Activated T-cell treated with anti-CD3 and anti-CD28 coated beads for 1 hour (primary cell): Measurements from ENCODE around the gene HYI.
A peak's percentile ranks its signal among the peaks of the same experiment; 100 is the strongest.
"Not testable (repeated sequence)": the region's sequence is repeated elsewhere in the genome, so short reads cannot be mapped to it uniquely, and the experiment has no call there.

Experiments used
- DNase-seq: peaks from one replicate; pipeline ENCODE4 v3.0.0-alpha.2; 2020; ENCODE audit warnings: low read depth

HYI gene

GRCh38 chr1:43464681-43465504, 11.2 kb upstream of the HYI start:
- no peak for DNase-seq

DNA sequence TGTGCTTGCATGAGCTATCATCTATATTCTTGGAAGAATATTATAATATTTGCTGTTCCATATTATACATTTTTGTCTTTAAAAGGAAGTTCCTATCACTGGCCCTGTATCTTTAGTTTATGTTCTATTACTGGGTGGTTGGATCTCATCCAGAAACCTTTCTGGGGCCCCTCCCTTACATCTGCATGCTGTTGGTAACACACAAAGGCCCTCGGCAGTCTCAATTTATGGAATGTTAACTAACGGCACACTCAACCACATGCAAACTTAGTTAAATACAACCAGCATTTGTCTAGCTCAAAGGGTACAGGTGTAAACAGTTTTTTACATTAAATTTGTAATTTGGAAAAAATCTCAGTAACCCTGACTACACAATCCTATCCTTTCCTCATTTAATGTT, 9.7 kb upstream of the HYI start:
- DNase-seq, result no peak

DNA sequence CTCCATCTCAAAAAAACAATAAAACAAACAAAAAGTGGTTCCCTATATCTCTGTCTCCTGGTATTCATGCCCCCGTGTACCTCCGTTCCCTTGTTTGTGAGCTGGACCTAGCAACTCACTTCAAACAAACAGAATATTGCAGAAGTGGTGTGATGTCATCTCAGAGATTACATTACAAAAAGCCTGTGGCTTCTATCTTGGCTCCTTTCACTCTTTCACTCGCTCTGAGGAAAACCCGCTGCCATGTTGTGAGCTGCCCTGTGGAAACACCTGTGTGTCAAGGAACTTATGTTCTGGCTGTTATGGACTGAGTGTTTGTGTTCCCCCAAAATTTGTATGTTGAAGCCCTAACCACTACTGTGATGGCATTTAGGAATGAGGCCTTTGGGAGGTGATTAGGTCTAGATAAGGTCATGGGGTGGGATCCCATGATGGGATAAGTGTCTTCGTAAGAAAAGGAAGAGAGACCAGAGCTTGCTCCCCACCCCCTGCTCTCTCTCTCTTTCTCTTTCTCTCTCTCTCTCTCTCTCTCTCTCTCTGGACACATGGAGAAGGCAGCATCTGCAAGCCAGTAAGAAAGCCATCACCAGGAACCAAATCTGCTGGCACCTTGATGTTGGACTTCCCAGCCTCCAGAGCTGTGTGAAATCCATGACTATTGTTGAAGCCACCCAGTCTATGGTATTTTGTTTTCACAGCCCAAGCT, 7.4 kb upstream of the HYI start:
- no peak for DNase-seq

DNA sequence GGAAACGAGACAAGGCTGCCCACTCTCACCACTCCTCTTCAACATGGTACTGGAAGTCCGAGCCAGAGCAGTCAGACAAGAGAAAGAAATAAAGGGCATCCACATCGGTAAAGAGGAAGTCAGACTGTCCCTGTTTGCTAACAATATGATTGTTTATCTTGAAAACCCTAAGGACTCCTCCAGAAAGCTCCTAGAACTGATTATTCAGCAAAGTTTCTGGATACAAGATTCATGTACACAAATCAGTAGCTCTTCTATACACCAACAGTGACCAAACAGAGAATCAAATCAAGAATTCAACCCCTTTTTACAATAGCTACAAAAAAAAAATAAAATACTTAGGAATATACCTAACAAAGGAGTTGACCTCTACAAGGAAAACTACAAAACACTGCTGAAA, 4.6 kb upstream of the HYI start:
- not testable (repeated sequence) for DNase-seq

- no peak for DNase-seq
These were observed 1.6 kb upstream of the HYI start for GRCh38 chr1:43455213-43455889.

DNA sequence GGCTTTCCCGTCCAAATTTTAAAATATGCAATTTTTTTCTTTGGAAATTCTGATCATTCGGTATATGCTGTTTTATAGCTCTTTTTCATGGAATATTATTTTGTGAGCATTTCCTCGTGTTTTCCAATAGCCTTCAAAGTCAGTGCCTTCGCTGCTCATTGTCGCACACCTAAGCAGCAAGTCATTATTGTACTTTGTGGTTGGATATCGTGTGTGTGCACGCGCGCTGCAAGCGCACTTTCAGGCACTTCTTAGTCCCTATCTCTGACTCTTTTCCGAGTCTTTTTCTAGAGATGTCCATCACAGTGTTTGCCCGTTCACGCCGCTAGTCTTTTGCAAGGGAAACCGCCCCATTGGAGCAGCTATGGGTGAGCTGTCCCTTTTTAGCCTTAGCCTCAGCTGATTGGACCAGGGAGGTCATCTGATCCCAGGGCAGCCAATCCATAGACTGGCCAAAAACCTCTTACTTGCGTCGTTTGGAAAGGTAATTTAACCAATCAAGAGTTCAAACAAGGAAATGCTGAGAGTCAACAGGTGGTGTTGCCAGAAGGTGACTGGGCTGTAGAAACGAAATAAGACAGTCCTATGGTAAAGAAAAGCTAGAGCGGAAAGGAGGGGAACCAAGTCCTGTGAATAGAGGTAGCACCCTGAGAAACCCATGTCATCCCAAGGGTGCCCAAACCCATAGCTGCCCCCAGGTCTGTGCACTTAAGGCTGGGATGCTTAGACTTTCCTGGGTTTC, 710 bp upstream of the HYI start:
- peak; percentile 27 for DNase-seq

DNA sequence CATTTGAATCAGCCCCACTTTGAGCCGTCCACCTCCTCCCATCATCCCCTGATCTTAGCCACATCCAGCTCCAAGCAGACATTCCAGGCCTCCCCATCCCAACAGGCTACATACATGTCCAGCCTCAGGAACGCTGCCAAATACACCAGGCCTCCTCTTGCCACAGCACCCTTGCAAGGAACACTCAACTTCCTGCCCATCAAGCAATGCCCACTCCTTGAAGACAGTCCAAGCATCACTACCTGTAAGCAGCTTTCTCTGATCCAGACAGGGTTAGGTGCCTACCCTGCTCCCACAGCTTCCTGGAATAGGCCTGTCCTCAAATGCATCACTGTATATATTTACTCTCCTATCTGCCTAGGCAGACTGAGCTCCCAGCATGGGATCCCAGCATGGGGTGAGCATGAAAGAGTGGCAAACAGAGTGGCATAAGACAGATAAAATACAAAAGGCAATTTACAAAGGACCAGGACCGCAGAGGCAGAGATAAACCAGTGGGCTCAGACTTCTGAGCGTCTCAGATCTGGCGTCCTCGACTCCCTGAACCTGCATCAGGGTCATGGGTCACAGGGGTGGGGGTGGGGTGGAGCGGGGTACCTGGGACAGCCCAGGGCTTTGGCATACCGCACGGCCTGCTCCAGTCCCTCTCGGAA, 816 bp downstream of the HYI start:
- no peak for DNase-seq

- DNase-seq, result no peak
These were observed 1.8 kb downstream of the HYI start for GRCh38 chr1:43451701-43452532.

- no peak for DNase-seq
These were observed 2.6 kb downstream of the HYI start for GRCh38 chr1:43451157-43451591.

DNA sequence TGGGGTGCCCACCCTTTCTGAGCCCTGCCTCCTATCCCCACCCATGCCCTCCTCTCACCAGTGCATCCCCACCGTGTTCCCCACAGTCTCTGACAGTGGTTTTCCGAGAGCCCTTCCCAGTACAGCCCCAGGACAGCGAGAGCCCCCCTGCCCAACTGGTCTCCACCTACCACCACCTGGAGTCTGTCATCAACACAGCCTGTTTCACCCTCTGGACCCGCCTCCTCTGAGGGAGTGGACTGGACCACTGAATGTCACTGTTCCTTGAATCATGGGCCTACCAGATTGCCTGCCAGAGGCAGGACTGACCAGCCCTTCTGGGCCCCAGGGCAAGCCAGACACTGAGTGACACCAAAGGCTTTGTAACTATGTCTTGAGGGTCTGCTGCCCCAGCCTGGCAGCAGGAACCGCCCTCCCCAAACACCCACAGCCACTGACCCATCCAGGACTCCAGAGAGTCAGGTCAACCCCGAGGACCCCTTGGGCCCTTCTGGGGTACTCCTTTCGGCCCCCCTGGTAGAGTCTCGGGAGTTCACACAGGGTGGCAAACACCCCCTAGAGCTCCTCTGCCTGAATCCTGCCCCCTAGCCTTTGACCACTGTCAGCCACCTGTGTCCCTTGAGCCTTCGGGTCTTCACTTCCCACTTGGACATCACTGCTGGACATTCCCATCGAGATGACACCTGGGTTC, 3.3 kb downstream of the HYI start:
- no peak for DNase-seq

- no peak for DNase-seq
These were observed 4.0 kb downstream of the HYI start for GRCh38 chr1:43449708-43450069.

- no peak for DNase-seq
These were observed 4.6 kb downstream of the HYI start for GRCh38 chr1:43448955-43449707.

DNA sequence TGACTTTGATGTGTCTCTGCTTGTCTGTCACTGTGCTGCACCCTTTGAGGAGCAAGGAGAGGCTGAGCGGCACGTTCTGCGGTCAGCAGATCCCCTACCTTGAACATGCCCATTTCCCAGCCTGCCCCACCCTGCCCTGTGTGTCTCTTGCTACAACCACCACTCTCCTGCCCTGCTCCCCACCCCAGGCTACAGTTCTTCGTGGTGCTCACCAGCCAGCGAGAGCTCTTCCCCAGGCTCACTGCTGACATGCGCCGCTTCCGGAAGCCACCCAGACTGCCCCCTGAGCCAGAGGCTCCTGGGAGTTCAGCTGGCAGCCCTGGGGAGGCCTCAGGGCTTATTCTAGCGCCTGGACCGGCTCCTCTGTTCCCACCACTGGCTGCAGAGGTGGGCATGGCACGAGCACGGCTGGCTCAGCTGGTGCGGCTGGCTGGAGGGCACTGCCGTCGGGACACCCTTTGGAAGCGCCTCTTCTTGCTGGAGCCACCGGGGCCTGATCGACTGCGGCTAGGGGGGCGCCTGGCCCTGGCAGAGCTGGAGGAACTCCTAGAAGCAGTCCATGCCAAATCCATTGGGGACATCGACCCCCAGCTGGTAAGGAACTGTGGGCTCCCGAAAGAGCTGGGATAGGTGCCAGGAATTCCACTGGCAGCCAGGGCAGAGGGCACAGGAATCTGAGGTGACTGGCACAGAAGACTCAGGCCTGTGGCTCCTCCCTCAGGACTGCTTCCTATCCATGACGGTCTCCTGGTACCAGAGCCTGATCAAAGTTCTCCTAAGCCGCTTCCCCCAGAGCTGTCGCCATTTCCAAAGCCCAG, 5.6 kb downstream of the HYI start:
- no peak for DNase-seq

DNA sequence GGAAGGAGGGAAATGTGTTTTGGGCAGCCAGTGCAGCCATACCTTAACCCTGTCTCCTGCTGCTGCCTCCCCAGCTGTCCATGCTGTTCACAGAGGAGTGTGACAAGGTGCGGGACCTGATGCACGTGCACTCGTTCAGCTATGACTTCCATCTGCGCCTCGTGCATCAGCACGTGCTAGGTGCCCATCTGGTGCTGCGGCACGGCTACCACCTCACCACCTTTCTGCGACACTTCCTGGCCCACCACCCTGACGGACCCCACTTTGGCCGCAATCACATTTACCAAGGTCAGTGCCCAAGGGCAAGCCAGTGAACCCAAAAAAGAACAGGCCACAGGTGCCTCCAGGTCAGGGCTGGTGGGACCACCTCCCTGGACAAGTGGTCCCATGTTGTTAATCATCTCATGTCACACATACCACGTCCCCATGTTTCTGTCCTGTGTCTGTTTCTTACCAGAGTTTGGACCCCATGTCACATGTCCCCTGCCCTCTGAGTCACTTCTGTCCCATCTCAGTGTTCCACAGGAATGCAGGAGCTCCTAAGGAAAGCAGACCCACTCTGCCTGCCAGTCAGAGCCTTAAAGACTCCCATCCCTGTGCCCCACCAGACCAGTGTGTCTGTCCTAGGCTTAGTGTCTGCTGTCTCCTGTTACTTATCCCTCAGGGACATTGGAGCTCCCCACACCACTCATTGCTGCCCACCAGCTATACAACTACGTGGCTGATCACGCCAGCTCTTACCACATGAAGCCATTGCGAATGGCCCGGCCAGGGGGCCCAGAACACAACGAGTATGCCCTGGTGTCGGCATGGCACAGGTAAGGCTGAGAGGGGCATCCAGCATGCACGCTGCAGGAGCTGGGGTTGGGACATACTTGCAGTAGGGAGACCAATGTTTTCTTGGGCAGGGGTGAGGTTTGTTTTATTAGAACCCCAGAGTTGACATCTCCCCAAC, 6.6 kb downstream of the HYI start:
- no peak for DNase-seq

- no peak for DNase-seq
These were observed 7.4 kb downstream of the HYI start for GRCh38 chr1:43446388-43446740.

DNA sequence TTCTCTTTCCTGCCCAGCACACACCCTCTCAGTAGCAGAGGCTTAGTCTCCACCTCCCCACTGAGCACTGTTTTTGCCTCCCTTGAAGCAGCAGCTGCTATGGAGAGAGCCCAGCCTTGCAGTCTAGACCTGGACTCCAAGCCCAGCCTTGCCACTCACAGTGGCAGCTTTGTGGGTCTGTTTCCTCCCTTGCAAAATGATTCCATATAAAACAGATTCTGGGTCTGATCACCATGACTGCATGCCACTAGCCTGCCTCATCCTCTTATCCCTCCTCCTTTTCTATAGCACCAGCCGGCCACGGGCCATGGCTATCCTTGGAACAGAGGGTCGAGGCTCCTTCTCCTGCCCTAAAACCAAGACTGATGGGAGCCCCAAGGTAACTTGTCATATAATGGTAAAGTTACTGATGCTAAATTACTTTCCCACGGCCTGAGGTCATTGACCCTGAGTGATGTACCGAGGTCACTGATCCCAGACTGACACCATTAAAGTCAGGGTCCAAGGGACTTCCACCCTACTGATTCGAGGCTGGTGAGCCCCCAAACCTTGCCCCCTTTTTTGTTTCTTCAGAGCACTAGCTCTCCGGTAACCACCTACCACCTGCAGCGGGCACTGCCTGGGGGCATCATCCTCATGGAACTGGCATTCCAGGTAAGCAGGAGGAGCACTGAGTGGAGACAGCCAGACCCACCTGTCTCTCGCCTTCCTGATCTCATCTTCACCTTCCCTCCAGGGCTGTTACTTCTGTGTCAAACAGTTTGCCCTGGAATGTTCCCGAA, 7.9 kb downstream of the HYI start:
- no peak for DNase-seq

DNA sequence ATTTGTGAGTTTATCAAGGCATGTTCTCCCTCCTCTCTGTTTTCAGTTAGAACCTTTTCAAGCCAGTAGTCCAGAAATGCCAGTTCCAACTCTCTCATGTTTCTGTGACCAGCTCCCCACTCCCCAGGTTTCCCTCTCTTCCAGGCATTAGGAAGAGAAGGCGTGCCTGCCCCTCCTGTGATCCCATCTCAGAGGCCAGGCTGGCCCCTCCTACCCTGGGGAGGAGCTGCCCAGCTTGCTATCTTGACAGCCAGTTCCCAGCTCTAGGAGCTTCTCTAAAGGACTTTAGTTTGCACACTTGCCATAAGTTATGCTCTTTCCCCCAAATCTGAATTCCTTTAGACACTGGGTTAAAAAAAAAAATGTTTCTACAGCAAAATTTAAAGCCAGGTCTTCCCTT, 8.9 kb downstream of the HYI start:
- no peak for DNase-seq
